ENCODE measurements around the gene MACO1.

MACO1 gene

DNA sequence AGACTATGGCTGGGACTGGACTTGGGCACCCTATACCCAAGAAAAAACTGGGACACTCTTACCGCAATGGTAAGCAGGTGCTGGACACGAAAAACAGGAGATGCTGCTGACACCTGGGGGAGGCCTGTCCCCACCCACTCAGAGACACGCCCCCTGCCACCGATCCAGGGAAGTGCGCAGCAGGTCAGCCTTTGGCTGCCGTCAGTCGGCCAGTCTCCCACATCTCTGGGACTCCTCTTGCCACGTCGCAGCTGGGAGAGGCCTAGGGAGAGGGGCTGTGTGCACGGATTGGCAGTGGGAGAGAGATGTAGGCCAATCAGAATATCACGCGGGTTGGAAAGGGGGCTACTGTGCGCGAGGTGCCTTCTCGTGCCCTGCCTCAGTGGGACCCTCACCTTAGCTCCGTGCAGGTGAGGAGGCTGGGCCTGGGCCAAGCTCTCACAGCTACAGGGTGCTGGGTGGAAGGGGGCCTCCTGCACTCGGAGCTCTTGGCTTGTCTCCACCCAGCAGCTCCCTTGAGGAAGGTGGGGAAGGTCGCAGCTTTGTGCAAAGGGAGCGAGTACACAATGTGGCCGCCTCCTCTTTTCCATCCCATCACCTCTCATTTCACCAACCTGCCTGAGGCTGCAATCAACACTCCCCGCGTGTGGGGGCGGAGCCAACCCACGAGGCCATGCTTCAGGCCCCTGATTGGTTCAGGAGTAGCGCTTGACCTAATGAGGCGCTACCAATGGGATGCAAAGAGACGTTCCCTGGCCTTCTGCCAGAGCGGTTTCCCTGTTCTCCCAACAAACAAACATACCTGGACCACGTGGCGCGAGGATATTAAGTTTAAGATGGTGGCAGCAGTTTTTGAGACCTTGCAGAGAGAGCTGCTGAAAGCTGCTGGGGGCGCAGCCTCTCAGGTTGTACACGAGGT is 87.0 kb downstream of the MACO1 start:
- no peak overlapping the region for H3K4me3 Mint-ChIP-seq
- H3K36me3 Mint-ChIP-seq: no peaks in the 10 kb centered on the region
- H3K27me3 Mint-ChIP-seq: no peaks in the 10 kb centered on the region
- H3K4me1 Mint-ChIP-seq: peaks cover 10% of the 10 kb centered on the region
- H3K9me3 Mint-ChIP-seq: no peaks in the 10 kb centered on the region
- H3K27ac Mint-ChIP-seq: no peak overlapping the region

DNA sequence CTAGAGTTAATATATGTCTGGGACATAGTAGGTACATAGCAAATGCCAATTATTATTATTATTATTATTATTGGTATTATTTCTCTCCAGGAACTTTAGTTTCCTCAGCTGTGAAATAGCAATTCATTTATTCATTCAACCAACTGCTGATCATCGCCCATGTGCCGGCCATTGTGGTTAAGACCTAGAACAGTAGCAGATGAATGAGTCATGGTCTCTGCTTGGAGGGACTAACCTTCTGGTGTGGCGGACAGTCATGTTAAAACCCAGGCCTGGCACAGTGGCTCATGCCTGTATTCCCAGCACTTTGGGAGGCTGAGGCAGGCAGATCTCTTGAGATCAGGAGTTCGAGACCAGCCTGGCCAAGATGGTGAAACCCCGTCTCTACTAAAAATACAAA is 88.9 kb downstream of the MACO1 start:
- Mint-ChIP-seq H3K4me3 (no peak overlapping the region), H3K9me3 (no peaks in the 10 kb centered on the region), H3K36me3 (no peaks in the 10 kb centered on the region), H3K27ac (no peak overlapping the region), H3K4me1 (peaks cover 10% of the 10 kb centered on the region), H3K27me3 (no peaks in the 10 kb centered on the region)

DNA sequence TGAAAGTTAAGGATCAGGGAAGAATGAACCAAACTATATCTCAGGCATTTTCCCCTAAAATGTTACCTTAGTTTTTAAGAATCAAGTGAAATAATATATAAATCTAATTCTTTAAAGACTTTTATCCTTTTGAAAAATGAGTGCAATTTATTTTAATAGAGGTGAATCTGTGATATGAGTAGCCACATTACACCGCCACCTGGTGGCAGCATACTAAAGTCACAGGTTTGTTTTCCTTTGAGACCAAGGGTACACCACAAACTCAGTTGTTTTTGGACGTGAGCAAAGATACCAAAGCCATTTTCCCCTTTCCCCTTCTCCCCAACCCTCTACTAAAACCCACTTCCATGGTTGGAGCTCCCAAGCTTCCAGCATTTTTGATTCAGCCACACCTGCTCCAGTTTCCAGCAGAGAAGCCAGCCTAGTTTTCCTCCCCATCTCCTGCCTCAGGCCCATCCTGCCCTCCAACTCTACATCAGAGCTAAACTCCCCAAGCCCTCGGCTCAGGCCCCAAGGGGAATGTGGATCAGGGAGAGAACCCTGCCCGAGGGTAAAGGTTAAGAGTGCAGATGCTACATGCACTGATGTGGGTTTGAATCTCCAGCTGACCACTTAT is 89.9 kb downstream of the MACO1 start:
- no peaks in the 10 kb centered on the region for H3K9me3 Mint-ChIP-seq
- no peaks in the 10 kb centered on the region for H3K36me3 Mint-ChIP-seq
- H3K27me3 Mint-ChIP-seq: no peaks in the 10 kb centered on the region
- H3K4me3 Mint-ChIP-seq: no peak overlapping the region
- H3K4me1 Mint-ChIP-seq: peaks cover 13% of the 10 kb centered on the region
- H3K27ac Mint-ChIP-seq: no peak overlapping the region

DNA sequence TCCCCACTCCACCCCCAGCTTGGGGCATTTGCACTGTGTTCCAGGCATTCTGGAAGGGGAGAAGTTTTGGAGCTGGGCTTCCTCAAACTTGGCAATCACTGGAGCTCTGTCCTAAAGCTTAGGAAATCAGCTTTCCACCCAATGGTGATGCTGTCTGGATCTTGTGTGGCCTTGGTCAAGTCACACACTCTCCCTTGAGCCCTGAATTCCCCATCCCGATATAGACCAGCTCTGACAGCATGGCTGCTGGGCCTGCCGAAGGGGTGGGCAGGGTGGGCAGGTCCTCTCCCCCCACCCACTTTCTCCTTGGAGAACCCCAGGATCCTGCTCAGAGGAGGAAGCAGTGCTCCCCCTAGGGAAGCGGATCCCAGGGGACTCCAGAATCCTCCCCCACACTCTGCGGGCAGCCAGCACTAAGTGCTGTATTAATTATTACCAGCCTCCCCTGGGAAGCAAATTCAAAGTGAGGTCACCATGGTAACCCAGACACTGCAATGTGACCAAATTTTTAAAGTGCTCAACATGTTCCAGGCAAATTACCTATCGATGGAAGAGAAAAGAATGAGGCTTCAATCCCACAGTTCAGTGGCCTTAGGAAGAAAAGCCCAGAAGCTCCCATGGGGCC is 91.4 kb downstream of the MACO1 start:
- no peak overlapping the region for H3K4me3 Mint-ChIP-seq
- H3K9me3 Mint-ChIP-seq: no peaks in the 10 kb centered on the region
- H3K4me1 Mint-ChIP-seq: peaks cover 13% of the 10 kb centered on the region
- H3K27me3 Mint-ChIP-seq: no peaks in the 10 kb centered on the region
- H3K27ac Mint-ChIP-seq: no peak overlapping the region
- no peaks in the 10 kb centered on the region for H3K36me3 Mint-ChIP-seq

DNA sequence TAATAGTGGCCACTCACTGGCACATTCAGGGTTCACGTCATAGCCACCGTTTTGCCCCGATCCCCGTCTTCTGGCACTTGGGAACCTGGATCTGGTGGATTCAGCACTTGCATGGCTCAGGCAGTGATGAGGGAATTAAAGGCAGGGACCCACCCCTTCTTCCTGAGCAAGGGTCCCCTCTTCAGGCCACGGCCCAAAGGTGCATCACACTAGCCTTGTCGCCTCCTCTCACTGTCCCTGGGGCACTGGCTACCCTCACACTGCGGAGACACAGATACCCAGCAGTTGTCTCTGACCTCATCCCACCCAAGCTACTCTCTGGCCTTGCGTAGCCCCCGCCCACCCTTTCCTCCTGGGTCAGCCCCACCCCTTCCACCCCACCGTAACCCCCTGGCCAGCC is 92.8 kb downstream of the MACO1 start:
- Mint-ChIP-seq H3K27ac (no peak overlapping the region), H3K36me3 (no peaks in the 10 kb centered on the region), H3K9me3 (no peaks in the 10 kb centered on the region), H3K27me3 (no peaks in the 10 kb centered on the region), H3K4me1 (peaks cover 13% of the 10 kb centered on the region), H3K4me3 (no peak overlapping the region)

DNA sequence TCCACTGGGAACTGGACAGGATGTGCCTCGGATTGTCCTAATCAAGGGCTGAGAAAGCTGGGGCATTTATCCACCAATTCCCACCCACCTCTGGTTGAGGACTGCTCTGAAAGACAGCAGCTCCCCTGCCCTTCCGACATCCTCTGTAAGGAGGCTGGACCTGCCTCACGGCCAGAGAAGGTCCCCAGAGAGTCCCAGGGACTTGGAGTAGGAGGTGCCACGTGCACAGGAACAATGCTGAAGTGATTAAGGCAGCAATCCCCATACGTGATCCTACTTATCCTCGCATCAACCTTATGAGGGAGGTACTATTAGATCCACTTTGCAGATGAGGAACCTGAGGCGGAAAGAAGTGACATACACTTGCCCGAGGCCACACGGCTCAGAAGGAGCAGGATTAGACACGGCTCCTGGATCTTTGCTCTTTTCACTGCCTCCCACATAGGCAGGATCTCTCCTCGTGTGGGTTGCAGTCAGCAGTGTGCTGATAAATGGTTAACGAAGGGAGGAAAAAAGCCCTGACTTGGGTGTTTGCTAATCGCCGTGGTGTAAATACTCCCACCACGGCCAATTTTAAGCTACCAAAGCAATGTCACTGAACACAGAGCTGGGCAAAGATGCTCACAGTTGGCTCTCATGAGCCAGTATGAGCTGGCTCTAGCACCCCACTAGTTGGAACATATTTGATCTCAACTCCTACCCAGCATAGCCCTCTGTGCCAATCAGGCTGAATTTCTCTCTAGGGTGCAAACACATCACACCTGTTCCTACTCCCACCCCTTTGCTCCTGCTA is 94.1 kb downstream of the MACO1 start:
- H3K36me3 Mint-ChIP-seq: no peaks in the 10 kb centered on the region
- no peaks in the 10 kb centered on the region for H3K27me3 Mint-ChIP-seq

DNA sequence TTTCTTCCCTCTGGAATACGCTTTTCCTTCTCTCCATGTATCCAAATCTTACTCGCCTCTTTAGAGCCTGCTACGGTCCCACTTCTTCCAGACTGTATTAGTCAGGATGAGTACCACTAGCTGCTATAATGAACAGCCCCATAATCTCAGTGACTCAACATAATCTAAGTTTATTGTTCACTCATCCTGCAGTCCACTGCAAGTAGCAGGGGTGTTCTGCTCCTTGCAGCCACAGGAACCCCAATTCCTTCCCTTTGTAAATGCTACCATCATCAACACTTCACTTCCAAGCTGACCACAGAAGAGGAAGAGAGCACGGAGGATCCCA is 94.6 kb downstream of the MACO1 start:
- H3K27ac Mint-ChIP-seq: no peak overlapping the region
- no peaks in the 10 kb centered on the region for H3K9me3 Mint-ChIP-seq
- peaks cover 10% of the 10 kb centered on the region for H3K4me1 Mint-ChIP-seq
- H3K27me3 Mint-ChIP-seq: no peaks in the 10 kb centered on the region
- no peaks in the 10 kb centered on the region for H3K36me3 Mint-ChIP-seq
- no peak overlapping the region for H3K4me3 Mint-ChIP-seq

More for the DNA sequence above, 94.1 kb downstream of the MACO1 start:
- H3K27ac Mint-ChIP-seq: no peak overlapping the region
- no peaks in the 10 kb centered on the region for H3K9me3 Mint-ChIP-seq
- H3K4me3 Mint-ChIP-seq: no peak overlapping the region
- peaks cover 13% of the 10 kb centered on the region for H3K4me1 Mint-ChIP-seq

DNA sequence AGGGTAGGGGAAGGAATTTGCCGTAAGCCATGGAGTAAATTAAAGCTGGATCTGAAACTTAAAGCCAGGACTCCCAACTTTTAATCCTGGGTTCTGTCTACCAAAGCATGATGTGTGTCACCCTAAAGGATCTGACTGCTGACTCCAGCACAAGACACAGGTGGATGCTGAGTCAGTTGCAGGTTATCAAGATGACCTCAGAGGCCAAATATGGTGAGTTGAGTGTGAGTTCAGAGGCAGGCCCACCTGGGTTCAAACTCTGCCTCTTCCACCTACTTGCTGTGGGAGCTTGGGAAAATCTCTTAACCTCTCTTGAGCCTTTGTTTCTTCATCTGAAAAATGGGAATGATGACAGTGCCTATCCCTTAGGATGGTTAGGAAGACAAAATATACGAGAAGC is 96.1 kb downstream of the MACO1 start:
- no peaks in the 10 kb centered on the region for H3K27me3 Mint-ChIP-seq
- no peak overlapping the region for H3K4me3 Mint-ChIP-seq
- H3K4me1 Mint-ChIP-seq: peaks cover 4% of the 10 kb centered on the region
- no peaks in the 10 kb centered on the region for H3K36me3 Mint-ChIP-seq
- no peak overlapping the region for H3K27ac Mint-ChIP-seq
- H3K9me3 Mint-ChIP-seq: no peaks in the 10 kb centered on the region

DNA sequence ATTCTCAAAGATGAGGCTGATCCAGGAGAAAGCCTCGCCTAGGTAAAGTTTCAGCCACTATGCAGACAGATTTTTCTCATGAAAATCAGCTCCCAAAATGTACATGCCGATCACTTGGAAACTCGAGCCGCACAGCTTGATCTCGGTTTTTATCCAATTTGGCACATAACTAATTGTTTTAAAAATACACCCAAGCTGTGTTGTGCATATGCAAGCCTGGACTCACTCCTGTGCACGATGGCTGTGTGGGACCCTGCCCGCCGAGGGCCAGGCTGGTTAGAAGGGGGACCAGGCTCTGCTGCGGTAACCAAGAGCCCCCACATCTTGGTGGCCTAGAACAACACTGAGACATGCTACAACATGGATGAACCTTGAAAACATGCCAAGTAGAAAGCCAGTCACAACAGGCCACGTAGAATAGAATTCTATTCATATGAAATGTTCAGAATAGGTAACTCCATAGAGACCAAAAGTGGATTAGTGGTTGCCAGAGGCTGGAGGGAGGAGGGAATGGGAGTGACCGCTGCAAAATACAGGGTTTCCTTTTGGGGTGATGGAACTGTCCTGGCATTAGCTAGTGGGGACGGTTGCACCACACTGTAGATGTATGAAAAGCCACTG is 96.6 kb downstream of the MACO1 start:
- Mint-ChIP-seq H3K27me3 (no peaks in the 10 kb centered on the region), H3K27ac (no peak overlapping the region), H3K9me3 (no peaks in the 10 kb centered on the region), H3K4me3 (no peak overlapping the region), H3K4me1 (peaks cover 4% of the 10 kb centered on the region), H3K36me3 (no peaks in the 10 kb centered on the region)

DNA sequence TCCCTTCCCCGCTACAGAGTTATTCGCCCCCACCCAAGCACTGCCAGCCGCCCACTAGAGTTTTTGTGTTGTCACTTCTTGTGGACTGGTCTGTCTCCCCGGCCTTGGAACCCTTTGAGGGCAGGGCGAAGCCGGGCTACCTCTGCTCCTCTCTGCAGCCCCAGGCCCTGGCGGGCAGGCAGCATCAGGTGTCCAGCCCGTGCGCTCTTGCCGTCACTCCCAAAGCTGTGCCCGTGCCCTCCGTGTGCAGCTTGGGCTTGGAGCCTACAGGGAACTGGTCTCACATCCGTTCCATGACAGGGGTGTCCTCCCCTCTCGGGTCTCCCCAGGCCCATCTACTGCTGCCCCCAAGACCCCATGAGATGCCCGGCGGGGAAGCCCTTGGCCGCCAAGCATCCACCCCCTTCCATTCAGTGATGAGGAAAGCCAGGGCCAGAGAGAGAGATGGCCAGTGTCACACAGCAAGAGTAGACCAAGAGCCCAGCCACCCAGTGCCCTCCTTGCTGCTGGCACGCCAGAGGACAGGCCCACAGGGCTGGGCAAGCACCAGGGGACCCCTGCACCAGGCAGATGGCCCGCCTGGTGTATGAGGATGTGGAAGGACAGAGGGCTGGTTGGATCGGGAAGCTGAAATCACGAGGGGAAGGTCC is 97.4 kb downstream of the MACO1 start:
- Mint-ChIP-seq H3K27me3 (no peaks in the 10 kb centered on the region), H3K4me3 (no peak overlapping the region), H3K9me3 (no peaks in the 10 kb centered on the region), H3K27ac (no peak overlapping the region), H3K4me1 (peaks cover 4% of the 10 kb centered on the region), H3K36me3 (no peaks in the 10 kb centered on the region)

DNA sequence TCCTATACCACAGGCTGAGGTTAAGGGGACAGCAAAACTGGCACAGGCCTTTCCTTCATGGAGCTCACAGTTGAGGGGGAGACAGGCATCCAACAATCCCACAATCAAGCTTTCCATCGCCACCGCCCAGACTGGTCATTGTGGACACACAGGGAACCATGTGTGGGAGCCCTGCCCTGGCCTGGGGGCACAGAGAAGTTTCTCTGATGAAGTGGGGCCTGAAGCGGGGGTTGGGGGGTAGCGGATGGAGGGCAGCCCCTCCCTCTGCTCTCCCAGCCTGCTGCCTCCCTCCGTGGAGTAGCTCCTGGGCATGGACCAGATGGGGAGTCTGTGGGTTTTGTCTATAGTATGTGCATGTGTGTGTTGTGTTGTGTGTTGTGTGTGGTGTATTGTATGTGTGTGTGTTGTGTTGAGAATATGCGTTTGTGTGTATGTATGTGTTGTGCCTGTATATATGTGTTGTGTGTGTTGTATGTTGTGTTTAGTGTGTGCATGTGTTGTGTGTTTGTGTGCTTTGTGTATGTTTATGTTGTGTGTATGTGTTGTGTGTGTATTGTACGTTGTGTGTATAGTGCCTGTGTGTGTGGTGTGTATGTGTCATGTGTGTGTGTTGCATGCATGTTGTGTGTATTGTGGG is 98.3 kb downstream of the MACO1 start:
- peaks cover 4% of the 10 kb centered on the region for H3K4me1 Mint-ChIP-seq
- no peaks in the 10 kb centered on the region for H3K9me3 Mint-ChIP-seq
- H3K36me3 Mint-ChIP-seq: no peaks in the 10 kb centered on the region
- H3K27ac Mint-ChIP-seq: peak overlapping the region; percentile 15
- no peaks in the 10 kb centered on the region for H3K27me3 Mint-ChIP-seq
- no peak overlapping the region for H3K4me3 Mint-ChIP-seq

DNA sequence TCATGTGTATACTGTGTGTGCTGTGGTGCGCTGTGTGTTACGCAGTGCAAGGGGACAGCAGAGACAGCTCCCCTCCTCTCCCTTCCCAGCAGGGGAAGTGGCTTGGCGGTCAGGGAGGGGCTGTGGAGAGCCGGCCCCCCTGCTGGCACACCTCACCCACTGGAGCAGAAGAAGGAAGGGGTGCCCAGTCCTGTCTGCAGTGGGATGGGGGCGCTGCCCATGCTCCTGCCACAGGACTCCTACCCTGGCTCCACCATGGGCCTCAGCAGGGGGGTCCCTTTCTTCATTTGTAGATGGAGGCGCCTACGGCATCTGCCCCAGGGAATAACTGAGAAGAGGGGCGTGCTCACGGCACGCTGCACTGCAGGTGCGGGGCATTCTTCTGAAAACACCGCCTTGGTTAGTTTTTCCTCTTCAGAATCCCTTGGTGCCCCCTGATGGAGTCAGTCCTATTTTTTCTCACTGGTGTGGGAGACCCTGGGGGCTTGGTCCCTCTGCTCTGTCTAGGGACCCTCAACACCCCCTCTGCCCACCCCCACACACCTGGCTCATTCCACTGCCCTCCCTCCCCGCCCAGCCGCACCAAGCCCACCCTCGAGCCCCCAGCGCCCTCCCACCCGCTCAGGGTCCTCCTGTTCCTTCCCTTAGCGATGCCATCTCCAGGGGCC is 99.0 kb downstream of the MACO1 start:
- H3K4me1 Mint-ChIP-seq: peaks cover 4% of the 10 kb centered on the region
- H3K27ac Mint-ChIP-seq: no peak overlapping the region
- no peaks in the 10 kb centered on the region for H3K36me3 Mint-ChIP-seq

DNA sequence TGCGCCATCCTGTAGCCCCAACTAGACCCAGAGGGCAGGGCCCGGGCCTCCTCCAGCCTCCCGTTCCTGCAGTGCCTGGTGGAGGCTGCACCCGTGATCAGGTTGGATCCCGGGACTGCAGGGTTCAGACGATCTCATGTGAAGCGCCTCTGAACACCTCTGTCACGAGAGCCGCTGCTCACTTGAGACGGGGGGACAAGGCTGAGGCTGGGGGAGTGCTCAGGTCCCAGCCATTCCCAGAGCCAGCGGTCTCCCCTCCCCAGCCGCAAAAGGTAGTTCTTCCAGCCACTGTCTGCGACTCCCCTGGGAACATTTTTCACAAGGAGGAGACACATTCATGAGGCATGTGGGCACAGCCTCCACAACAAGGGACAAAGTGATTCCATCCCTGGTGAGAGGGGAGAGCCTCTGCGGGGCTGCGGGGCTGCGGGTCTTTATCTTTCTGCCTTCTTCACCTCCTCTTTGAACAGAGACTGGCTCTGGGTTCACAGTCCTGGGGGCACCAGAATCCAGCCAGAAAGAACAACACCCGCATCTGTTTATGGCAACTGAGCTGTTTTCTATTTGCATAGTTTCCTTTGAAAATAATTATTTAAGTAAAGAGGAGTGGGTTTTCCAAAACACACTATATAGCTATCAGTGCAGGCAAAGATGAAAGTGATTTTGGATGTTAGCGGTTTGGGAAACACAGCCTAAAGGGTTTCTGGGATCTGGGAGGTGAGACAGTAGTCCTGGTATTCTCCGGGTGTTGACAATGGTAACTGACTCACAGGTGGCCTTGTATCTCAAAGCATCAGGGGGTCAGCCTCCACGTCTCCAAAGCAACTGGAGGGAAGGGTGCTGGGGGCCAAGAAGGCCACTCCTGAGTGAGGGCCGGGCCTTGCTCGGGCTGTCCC is 99.7 kb downstream of the MACO1 start:
- Mint-ChIP-seq H3K4me3 (no peak overlapping the region), H3K36me3 (no peaks in the 10 kb centered on the region), H3K9me3 (no peaks in the 10 kb centered on the region), H3K27me3 (no peaks in the 10 kb centered on the region), H3K4me1 (peaks cover 2% of the 10 kb centered on the region), H3K27ac (no peak overlapping the region)

More for the DNA sequence above, 99.0 kb downstream of the MACO1 start:
- Mint-ChIP-seq H3K4me3 (no peak overlapping the region), H3K9me3 (no peaks in the 10 kb centered on the region), H3K27me3 (no peaks in the 10 kb centered on the region)

All from activated naive CD4-positive, alpha-beta T cell treated with anti-CD3 and anti-CD28 coated beads, Interleukin-2, amount 50 U/mL, for 24 hours (primary cell).